HepG2 (cell line): ENCODE measurements around the gene ACBD3. TPM values are rescaled to one million over a fixed set of nuclear protein-coding genes. Genes with fewer than 3 reads are reported as not detected.

ENCODE experiments used
- ARID2 ChIP-seq: sonication (generic); formaldehyde crosslinking; IDR thresholded peaks from 2 replicates; pipeline ENCODE4 v1.8.1; 2022; ENCODE audit warnings: mild to moderate bottlenecking, missing genetic modification reagents, borderline replicate concordance
- ATAD3A ChIP-seq: sonication (generic); formaldehyde crosslinking; IDR thresholded peaks from 2 replicates; pipeline ENCODE4 v1.4.0; 2020; ENCODE audit warnings: missing genetic modification reagents
- CCDC6 ChIP-seq: sonication (generic); formaldehyde crosslinking; IDR thresholded peaks from 2 replicates; pipeline ENCODE4 v1.8.1; 2022; ENCODE audit warnings: mild to moderate bottlenecking, missing genetic modification reagents, moderate library complexity
- GATA4 ChIP-seq: sonication (generic); IDR thresholded peaks from 2 replicates; pipeline ENCODE4 v1.6.1; 2016; ENCODE audit warnings: antibody characterized with exemption, low read depth, borderline replicate concordance
- HNRNPH1 ChIP-seq: fragments of 200-400 bp; formaldehyde crosslinking; optimal IDR thresholded peaks from 2 replicates; pipeline ENCODE3; 2017; ENCODE audit warnings: mild to moderate bottlenecking, low read depth, low read length
- KLF15 ChIP-seq: sonication (generic); formaldehyde crosslinking; IDR thresholded peaks from 2 replicates; pipeline ENCODE4 v1.8.1; 2023; ENCODE audit warnings: borderline replicate concordance, mild to moderate bottlenecking, inconsistent platforms, missing genetic modification reagents, mixed read lengths
- KLF6 ChIP-seq: IDR thresholded peaks from 2 replicates; pipeline ENCODE4 v1.8.0; 2016; ENCODE audit warnings: missing biosample characterization, missing genetic modification reagents
- NFIC ChIP-seq: IDR thresholded peaks from 2 replicates; pipeline ENCODE4 v1.6.1; 2012; ENCODE audit warnings: mild to moderate bottlenecking, low read length, inconsistent platforms
- YEATS4 ChIP-seq: sonication (generic); formaldehyde crosslinking; IDR thresholded peaks from 2 replicates; pipeline ENCODE4 v1.4.0; 2020; ENCODE audit warnings: missing genetic modification reagents, borderline replicate concordance
- ZEB1 ChIP-seq: IDR thresholded peaks from 2 replicates; pipeline ENCODE4 v1.6.1; 2012; ENCODE audit warnings: mild to moderate bottlenecking, low read depth, inconsistent platforms; ENCODE audit not compliant: insufficient replicate concordance
- ZNF225 ChIP-seq: sonication (generic); formaldehyde crosslinking; IDR thresholded peaks from 2 replicates; pipeline ENCODE4 v1.4.0; 2020; ENCODE audit warnings: mild to moderate bottlenecking, missing genetic modification reagents
- ZNF468 ChIP-seq: sonication (generic); formaldehyde crosslinking; IDR thresholded peaks from 2 replicates; pipeline ENCODE4 v1.8.0; 2022; ENCODE audit warnings: mild to moderate bottlenecking, moderate library complexity, missing genetic modification reagents
- ZNF543 ChIP-seq: sonication (generic); formaldehyde crosslinking; IDR thresholded peaks from 2 replicates; pipeline ENCODE4 v1.4.0; 2020; ENCODE audit warnings: mild to moderate bottlenecking, missing genetic modification reagents
- ZNF563 ChIP-seq: sonication (generic); formaldehyde crosslinking; IDR thresholded peaks from 2 replicates; pipeline ENCODE4 v1.8.0; 2022; ENCODE audit warnings: mild to moderate bottlenecking, moderate library complexity, missing genetic modification reagents
- polyA plus RNA-seq, 8 experiments: library from polyadenylated mRNA; depleted of rRNA in 3 of 8; stranded (reverse) in 7 of 8; unstranded in 1 of 8; fragments of >200 nt; fragmentation: Illumina TruSeq in 4 of 8; extraction: Trizol in 4 of 8; gene quantifications; 2 replicates each; pipeline versions ENCODE4 v1.2.1 to v1.2.3, GENCODE V29; 2011 to 2016; ENCODE audit warnings: low read depth in 4 of 8, missing spikeins in 1 of 8, mixed read lengths in 1 of 8; ENCODE audit not compliant: insufficient read depth in 1 of 8
- total RNA-seq, 5 experiments: library from RNA; depleted of rRNA; stranded (reverse); fragments of >200 nt; fragmentation: Illumina TruSeq; extraction: Trizol; gene quantifications; 2 replicates each; pipeline ENCODE4 v1.2.3, GENCODE V29; 2016; ENCODE audit warnings: low read depth in 1 of 5
- TF ChIP-seq, protein P1 (sequence below): sonication (generic); formaldehyde crosslinking; IDR thresholded peaks from 2 replicates; pipeline ENCODE4 v1.5.0; 2020; ENCODE audit warnings: mild to moderate bottlenecking, missing genetic modification reagents, borderline replicate concordance
- TF ChIP-seq, protein P2 (sequence below): sonication (generic); formaldehyde crosslinking; IDR thresholded peaks from 2 replicates; pipeline ENCODE4 v1.4.0; 2020; ENCODE audit warnings: missing genetic modification reagents; ENCODE audit errors: not compliant biosample characterization
- TF ChIP-seq, protein P3 (sequence below): sonication (generic); formaldehyde crosslinking; IDR thresholded peaks from 2 replicates; pipeline ENCODE4 v1.5.0; 2020; ENCODE audit warnings: missing genetic modification reagents
- TF ChIP-seq, protein P4 (sequence below): sonication (generic); formaldehyde crosslinking; IDR thresholded peaks from 2 replicates; pipeline ENCODE4 v1.5.1; 2020; ENCODE audit warnings: mild to moderate bottlenecking, missing genetic modification reagents, moderate library complexity

The ACBD3 gene
- total and polyA plus RNA-seq, 2 of the 13 experiments (the other 11 are each of a cell fraction or from before 2014, with no cell fraction given) = 24.3 to 39.3 TPM

DNA sequence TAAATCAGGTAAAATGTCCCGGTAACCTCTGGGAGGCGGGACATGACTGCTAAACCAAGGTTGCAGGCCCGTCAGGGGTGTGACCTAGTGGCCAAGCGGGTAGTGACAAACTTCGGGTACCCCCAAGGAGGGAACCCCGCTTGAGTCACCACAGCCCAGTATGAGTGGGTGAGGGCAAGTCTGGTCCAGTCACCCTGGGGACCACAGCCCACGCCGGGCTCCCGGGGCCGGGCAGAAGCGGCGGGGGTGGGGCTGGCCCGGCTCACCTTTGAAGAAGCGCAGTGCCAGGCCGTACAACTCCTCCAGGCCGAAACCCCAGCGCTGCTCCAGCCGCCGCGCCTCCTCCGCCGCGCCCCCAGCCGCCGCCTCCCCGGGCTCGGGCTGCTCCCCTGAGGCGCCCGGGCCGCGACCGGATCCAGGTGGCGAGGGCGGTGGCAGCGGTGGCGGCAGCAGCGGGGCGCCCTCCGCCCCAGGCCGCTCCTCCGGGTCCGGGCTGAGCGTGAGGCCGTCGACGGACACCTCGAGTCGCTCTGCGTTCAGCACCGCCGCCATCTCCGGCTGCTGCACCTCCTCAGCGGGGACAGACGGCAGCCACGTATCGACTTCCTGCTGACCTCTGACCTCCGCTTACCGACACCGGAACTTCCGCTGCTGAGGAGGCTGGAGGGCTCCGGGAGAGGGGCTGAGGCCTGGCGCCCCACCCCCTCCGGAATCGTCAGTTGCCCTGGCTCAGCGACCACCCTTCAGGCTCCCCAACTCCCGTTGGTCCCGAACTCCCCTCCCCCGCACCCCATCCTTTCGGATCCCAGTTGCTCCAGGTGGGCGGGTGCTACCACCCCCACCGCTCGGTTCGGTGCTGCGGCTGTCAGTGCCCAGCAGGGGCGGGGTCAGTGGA, at the start of gene ACBD3 (continued):
- TF ChIP-seq, protein P1, sequence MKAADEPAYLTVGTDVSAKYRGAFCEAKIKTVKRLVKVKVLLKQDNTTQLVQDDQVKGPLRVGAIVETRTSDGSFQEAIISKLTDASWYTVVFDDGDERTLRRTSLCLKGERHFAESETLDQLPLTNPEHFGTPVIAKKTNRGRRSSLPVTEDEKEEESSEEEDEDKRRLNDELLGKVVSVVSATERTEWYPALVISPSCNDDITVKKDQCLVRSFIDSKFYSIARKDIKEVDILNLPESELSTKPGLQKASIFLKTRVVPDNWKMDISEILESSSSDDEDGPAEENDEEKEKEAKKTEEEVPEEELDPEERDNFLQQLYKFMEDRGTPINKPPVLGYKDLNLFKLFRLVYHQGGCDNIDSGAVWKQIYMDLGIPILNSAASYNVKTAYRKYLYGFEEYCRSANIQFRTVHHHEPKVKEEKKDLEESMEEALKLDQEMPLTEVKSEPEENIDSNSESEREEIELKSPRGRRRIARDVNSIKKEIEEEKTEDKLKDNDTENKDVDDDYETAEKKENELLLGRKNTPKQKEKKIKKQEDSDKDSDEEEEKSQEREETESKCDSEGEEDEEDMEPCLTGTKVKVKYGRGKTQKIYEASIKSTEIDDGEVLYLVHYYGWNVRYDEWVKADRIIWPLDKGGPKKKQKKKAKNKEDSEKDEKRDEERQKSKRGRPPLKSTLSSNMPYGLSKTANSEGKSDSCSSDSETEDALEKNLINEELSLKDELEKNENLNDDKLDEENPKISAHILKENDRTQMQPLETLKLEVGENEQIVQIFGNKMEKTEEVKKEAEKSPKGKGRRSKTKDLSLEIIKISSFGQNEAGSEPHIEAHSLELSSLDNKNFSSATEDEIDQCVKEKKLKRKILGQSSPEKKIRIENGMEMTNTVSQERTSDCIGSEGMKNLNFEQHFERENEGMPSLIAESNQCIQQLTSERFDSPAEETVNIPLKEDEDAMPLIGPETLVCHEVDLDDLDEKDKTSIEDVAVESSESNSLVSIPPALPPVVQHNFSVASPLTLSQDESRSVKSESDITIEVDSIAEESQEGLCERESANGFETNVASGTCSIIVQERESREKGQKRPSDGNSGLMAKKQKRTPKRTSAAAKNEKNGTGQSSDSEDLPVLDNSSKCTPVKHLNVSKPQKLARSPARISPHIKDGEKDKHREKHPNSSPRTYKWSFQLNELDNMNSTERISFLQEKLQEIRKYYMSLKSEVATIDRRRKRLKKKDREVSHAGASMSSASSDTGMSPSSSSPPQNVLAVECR (CRISPR knock-in tag) = peak; percentile 90
- 0 out of 2 replicates have a peak, but pooled peaks have one; percentile 60 for TF ChIP-seq ZNF468 (CRISPR knock-in tag)
- TF ChIP-seq, protein P2, sequence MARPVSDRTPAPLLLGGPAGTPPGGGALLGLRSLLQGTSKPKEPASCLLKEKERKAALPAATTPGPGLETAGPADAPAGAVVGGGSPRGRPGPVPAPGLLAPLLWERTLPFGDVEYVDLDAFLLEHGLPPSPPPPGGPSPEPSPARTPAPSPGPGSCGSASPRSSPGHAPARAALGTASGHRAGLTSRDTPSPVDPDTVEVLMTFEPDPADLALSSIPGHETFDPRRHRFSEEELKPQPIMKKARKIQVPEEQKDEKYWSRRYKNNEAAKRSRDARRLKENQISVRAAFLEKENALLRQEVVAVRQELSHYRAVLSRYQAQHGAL (CRISPR knock-in tag) = no peak
- TF ChIP-seq GATA4 = 0 out of 2 replicates have a peak, but pooled peaks have one; percentile 14
- TF ChIP-seq CCDC6 (CRISPR knock-in tag) = 0 out of 2 replicates have a peak, but pooled peaks have one; percentile 37
- no peak for TF ChIP-seq KLF15 (CRISPR knock-in tag)
- no peak for TF ChIP-seq HNRNPH1
- TF ChIP-seq ZNF563 (CRISPR knock-in tag) = peak; percentile 68; the same call in 1 of the 2 replicates
- TF ChIP-seq NFIC = no peak
- peak; percentile 55; the same call in 1 of the 2 replicates for TF ChIP-seq KLF6
- TF ChIP-seq, protein P3, sequence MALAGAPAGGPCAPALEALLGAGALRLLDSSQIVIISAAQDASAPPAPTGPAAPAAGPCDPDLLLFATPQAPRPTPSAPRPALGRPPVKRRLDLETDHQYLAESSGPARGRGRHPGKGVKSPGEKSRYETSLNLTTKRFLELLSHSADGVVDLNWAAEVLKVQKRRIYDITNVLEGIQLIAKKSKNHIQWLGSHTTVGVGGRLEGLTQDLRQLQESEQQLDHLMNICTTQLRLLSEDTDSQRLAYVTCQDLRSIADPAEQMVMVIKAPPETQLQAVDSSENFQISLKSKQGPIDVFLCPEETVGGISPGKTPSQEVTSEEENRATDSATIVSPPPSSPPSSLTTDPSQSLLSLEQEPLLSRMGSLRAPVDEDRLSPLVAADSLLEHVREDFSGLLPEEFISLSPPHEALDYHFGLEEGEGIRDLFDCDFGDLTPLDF (CRISPR knock-in tag) = no peak
- TF ChIP-seq, protein P4, sequence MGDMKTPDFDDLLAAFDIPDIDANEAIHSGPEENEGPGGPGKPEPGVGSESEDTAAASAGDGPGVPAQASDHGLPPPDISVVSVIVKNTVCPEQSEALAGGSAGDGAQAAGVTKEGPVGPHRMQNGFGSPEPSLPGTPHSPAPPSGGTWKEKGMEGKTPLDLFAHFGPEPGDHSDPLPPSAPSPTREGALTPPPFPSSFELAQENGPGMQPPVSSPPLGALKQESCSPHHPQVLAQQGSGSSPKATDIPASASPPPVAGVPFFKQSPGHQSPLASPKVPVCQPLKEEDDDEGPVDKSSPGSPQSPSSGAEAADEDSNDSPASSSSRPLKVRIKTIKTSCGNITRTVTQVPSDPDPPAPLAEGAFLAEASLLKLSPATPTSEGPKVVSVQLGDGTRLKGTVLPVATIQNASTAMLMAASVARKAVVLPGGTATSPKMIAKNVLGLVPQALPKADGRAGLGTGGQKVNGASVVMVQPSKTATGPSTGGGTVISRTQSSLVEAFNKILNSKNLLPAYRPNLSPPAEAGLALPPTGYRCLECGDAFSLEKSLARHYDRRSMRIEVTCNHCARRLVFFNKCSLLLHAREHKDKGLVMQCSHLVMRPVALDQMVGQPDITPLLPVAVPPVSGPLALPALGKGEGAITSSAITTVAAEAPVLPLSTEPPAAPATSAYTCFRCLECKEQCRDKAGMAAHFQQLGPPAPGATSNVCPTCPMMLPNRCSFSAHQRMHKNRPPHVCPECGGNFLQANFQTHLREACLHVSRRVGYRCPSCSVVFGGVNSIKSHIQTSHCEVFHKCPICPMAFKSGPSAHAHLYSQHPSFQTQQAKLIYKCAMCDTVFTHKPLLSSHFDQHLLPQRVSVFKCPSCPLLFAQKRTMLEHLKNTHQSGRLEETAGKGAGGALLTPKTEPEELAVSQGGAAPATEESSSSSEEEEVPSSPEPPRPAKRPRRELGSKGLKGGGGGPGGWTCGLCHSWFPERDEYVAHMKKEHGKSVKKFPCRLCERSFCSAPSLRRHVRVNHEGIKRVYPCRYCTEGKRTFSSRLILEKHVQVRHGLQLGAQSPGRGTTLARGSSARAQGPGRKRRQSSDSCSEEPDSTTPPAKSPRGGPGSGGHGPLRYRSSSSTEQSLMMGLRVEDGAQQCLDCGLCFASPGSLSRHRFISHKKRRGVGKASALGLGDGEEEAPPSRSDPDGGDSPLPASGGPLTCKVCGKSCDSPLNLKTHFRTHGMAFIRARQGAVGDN (CRISPR knock-in tag) = peak; percentile 92
- TF ChIP-seq ZNF543 (CRISPR knock-in tag) = peak; percentile 87
- no peak for TF ChIP-seq ATAD3A
- no peak for TF ChIP-seq ZEB1
- 0 out of 2 replicates have a peak, but pooled peaks have one; percentile 84 for TF ChIP-seq ZNF225 (CRISPR knock-in tag)
- 0 out of 2 replicates have a peak, but pooled peaks have one; percentile 19 for TF ChIP-seq ARID2 (CRISPR knock-in tag)
- TF ChIP-seq YEATS4 (CRISPR knock-in tag) = peak; percentile 97
